Activated CD4-positive, alpha-beta T cell treated with anti-CD3 and anti-CD28 coated beads, Interleukin-2, amount 10 ng/mL, durations not matched to agents 7 days and 5 days (primary cell): ENCODE data around the gene LUZP4. TPM values are rescaled to one million over a fixed set of nuclear protein-coding genes. Genes with fewer than 3 reads are reported as not detected.

Experiments
- CTCF ChIA-PET: fragments of 350-600 bp; sonication (Branson Sonifier 250); formaldehyde crosslinking; loops from one replicate; lab custom pipeline; 2021; ENCODE audit warnings: antibody characterized with exemption; lab: Charles Lee
- POLR2A ChIA-PET: fragments of 350-600 bp; sonication (Branson Sonifier 250); formaldehyde crosslinking; loops from one replicate; lab custom pipeline; 2021; ENCODE audit warnings: antibody characterized with exemption; lab: Charles Lee
- DNase-seq: peaks from one replicate; pipeline ENCODE4 v3.0.0-alpha.2; 2020
- H3K27ac Mint-ChIP-seq: one replicate; pipeline ENCODE4 v1.8.0; 2021; ENCODE audit warnings: mild to moderate bottlenecking, moderate library complexity, mixed read lengths
- H3K27me3 Mint-ChIP-seq: one replicate; pipeline ENCODE4 v1.8.0; 2021; ENCODE audit warnings: mixed read lengths
- H3K36me3 Mint-ChIP-seq: one replicate; pipeline ENCODE4 v1.8.0; 2021; ENCODE audit warnings: low read depth, mixed read lengths
- H3K4me1 Mint-ChIP-seq: one replicate; pipeline ENCODE4 v1.8.0; 2021; ENCODE audit warnings: mixed read lengths
- H3K4me3 Mint-ChIP-seq: one replicate; pipeline ENCODE4 v1.8.0; 2021; ENCODE audit warnings: mild to moderate bottlenecking, moderate library complexity, mixed read lengths
- H3K9me3 Mint-ChIP-seq: one replicate; pipeline ENCODE4 v1.8.0; 2021; ENCODE audit warnings: mixed read lengths
- total RNA-seq, 2 experiments: library from RNA; stranded (reverse); gene quantifications; one replicate each; pipeline ENCODE4 v1.2.3, GENCODE V29; 2021

LUZP4 gene
- total RNA-seq = not detected

GRCh38 chrX:115289465-115289864, at the start of gene LUZP4:
LUZP4 (plus strand) TSS chrX:115289715; CDS start chrX:115289760, 45 bp downstream.
- CTCF ChIA-PET = no interaction called here
- no peak within 1 kb of the TSS for H3K4me3 Mint-ChIP-seq

GRCh38 chrX:115251458-115252233, 37.9 kb upstream of the LUZP4 start:
- Mint-ChIP-seq H3K36me3 (no peaks in the 10 kb centered on the region), H3K27ac (no peak overlapping the region), H3K27me3 (no peaks in the 10 kb centered on the region), H3K9me3 (no peaks in the 10 kb centered on the region), H3K4me3 (no peak overlapping the region), H3K4me1 (no peaks in the 10 kb centered on the region)
- DNase-seq = no peak
- ChIA-PET POLR2A (no interaction called here), CTCF (interaction anchor here (0.6 kb wide), 1 partner anchor 10 kb away, joined by 3 read pairs; no protein-coding TSS in a partner anchor)

More at GRCh38 chrX:115289465-115289864, at the start of gene LUZP4:
- Mint-ChIP-seq H3K27me3 (no peaks in the 10 kb centered on the region), H3K9me3 (no peaks in the 10 kb centered on the region), H3K36me3 (no peaks in the 10 kb centered on the region), H3K27ac (no peak within 1 kb of the TSS), H3K4me1 (no peaks in the 10 kb centered on the region)
- POLR2A ChIA-PET = no interaction called here
- no peak for DNase-seq

- DNase-seq = no peak
Measured at GRCh38 chrX:115255003-115255402, 34.5 kb upstream of the LUZP4 start.

GRCh38 chrX:115257711-115258110, 31.8 kb upstream of the LUZP4 start:
- H3K4me3 Mint-ChIP-seq = no peak overlapping the region
- H3K4me1 Mint-ChIP-seq = no peaks in the 10 kb centered on the region
- CTCF ChIA-PET = no interaction called here
- no peak for DNase-seq
- POLR2A ChIA-PET = no interaction called here
- H3K36me3 Mint-ChIP-seq = no peaks in the 10 kb centered on the region
- H3K9me3 Mint-ChIP-seq = no peaks in the 10 kb centered on the region
- H3K27me3 Mint-ChIP-seq = no peaks in the 10 kb centered on the region
- no peak overlapping the region for H3K27ac Mint-ChIP-seq

More at GRCh38 chrX:115255003-115255402, 34.5 kb upstream of the LUZP4 start:
- CTCF ChIA-PET = no interaction called here
- H3K27me3 Mint-ChIP-seq = no peaks in the 10 kb centered on the region
- H3K4me3 Mint-ChIP-seq = no peak overlapping the region
- POLR2A ChIA-PET = no interaction called here
- no peaks in the 10 kb centered on the region for H3K9me3 Mint-ChIP-seq
- H3K4me1 Mint-ChIP-seq = no peaks in the 10 kb centered on the region
- no peak overlapping the region for H3K27ac Mint-ChIP-seq
- no peaks in the 10 kb centered on the region for H3K36me3 Mint-ChIP-seq

GRCh38 chrX:115259238-115259875, 30.2 kb upstream of the LUZP4 start:
- ChIA-PET CTCF (no interaction called here), POLR2A (no interaction called here)
- H3K27ac Mint-ChIP-seq = no peak overlapping the region
- H3K27me3 Mint-ChIP-seq = no peaks in the 10 kb centered on the region
- H3K4me1 Mint-ChIP-seq = no peaks in the 10 kb centered on the region
- H3K4me3 Mint-ChIP-seq = no peak overlapping the region
- no peaks in the 10 kb centered on the region for H3K36me3 Mint-ChIP-seq
- no peaks in the 10 kb centered on the region for H3K9me3 Mint-ChIP-seq
- no peak for DNase-seq

GRCh38 chrX:115260330-115260729, 29.2 kb upstream of the LUZP4 start:
- H3K27me3 Mint-ChIP-seq = no peaks in the 10 kb centered on the region

GRCh38 chrX:115261148-115261547, 28.4 kb upstream of the LUZP4 start:
- CTCF ChIA-PET = no interaction called here
- no peaks in the 10 kb centered on the region for H3K36me3 Mint-ChIP-seq
- no peak for DNase-seq
- no peaks in the 10 kb centered on the region for H3K4me1 Mint-ChIP-seq
- H3K27ac Mint-ChIP-seq = no peak overlapping the region
- no peak overlapping the region for H3K4me3 Mint-ChIP-seq
- no peaks in the 10 kb centered on the region for H3K27me3 Mint-ChIP-seq
- POLR2A ChIA-PET = no interaction called here
- H3K9me3 Mint-ChIP-seq = no peaks in the 10 kb centered on the region

More at GRCh38 chrX:115260330-115260729, 29.2 kb upstream of the LUZP4 start:
- Mint-ChIP-seq H3K36me3 (no peaks in the 10 kb centered on the region), H3K9me3 (no peaks in the 10 kb centered on the region), H3K27ac (no peak overlapping the region), H3K4me1 (no peaks in the 10 kb centered on the region), H3K4me3 (no peak overlapping the region)
- ChIA-PET CTCF (no interaction called here), POLR2A (no interaction called here)
- no peak for DNase-seq

GRCh38 chrX:115264009-115264408, 25.5 kb upstream of the LUZP4 start:
- H3K36me3 Mint-ChIP-seq = no peaks in the 10 kb centered on the region
- H3K4me1 Mint-ChIP-seq = no peaks in the 10 kb centered on the region
- POLR2A ChIA-PET = no interaction called here
- no peaks in the 10 kb centered on the region for H3K9me3 Mint-ChIP-seq
- H3K27ac Mint-ChIP-seq = no peak overlapping the region
- H3K4me3 Mint-ChIP-seq = no peak overlapping the region
- CTCF ChIA-PET = no interaction called here
- H3K27me3 Mint-ChIP-seq = no peaks in the 10 kb centered on the region
- no peak for DNase-seq

- H3K27ac Mint-ChIP-seq = no peak overlapping the region
- no peaks in the 10 kb centered on the region for H3K9me3 Mint-ChIP-seq
- DNase-seq = no peak
- H3K36me3 Mint-ChIP-seq = no peaks in the 10 kb centered on the region
- no peaks in the 10 kb centered on the region for H3K4me1 Mint-ChIP-seq
- no peak overlapping the region for H3K4me3 Mint-ChIP-seq
- H3K27me3 Mint-ChIP-seq = no peaks in the 10 kb centered on the region
- ChIA-PET POLR2A (no interaction called here), CTCF (no interaction called here)
Measured at GRCh38 chrX:115266300-115266699, 23.2 kb upstream of the LUZP4 start.

GRCh38 chrX:115268421-115268820, 21.1 kb upstream of the LUZP4 start:
- Mint-ChIP-seq H3K36me3 (no peaks in the 10 kb centered on the region), H3K27ac (no peak overlapping the region), H3K4me1 (no peaks in the 10 kb centered on the region), H3K4me3 (no peak overlapping the region), H3K27me3 (no peaks in the 10 kb centered on the region), H3K9me3 (no peaks in the 10 kb centered on the region)
- ChIA-PET CTCF (interaction anchor here (0.6 kb wide), 1 partner anchor 593 kb away, joined by 3 read pairs; no protein-coding TSS in a partner anchor), POLR2A (no interaction called here)
- no peak for DNase-seq

- POLR2A ChIA-PET = no interaction called here
- H3K27ac Mint-ChIP-seq = no peak overlapping the region
- CTCF ChIA-PET = interaction anchor here (0.6 kb wide), 1 partner anchor 594 kb away, joined by 3 read pairs; no protein-coding TSS in a partner anchor
- no peaks in the 10 kb centered on the region for H3K4me1 Mint-ChIP-seq
- no peak for DNase-seq
- no peaks in the 10 kb centered on the region for H3K9me3 Mint-ChIP-seq
- no peak overlapping the region for H3K4me3 Mint-ChIP-seq
- no peaks in the 10 kb centered on the region for H3K36me3 Mint-ChIP-seq
- H3K27me3 Mint-ChIP-seq = no peaks in the 10 kb centered on the region
Measured at GRCh38 chrX:115269051-115269683, 20.3 kb upstream of the LUZP4 start.

GRCh38 chrX:115284877-115285276, 4.6 kb upstream of the LUZP4 start:
- no peak overlapping the region for H3K27ac Mint-ChIP-seq
- CTCF ChIA-PET = no interaction called here

GRCh38 chrX:115297189-115297588, 7.7 kb downstream of the LUZP4 start:
- Mint-ChIP-seq H3K27me3 (no peaks in the 10 kb centered on the region), H3K27ac (no peak overlapping the region), H3K9me3 (no peaks in the 10 kb centered on the region), H3K4me1 (no peaks in the 10 kb centered on the region), H3K4me3 (no peak overlapping the region), H3K36me3 (no peaks in the 10 kb centered on the region)
- no peak for DNase-seq
- CTCF ChIA-PET = no interaction called here
- POLR2A ChIA-PET = no interaction called here

More at GRCh38 chrX:115284877-115285276, 4.6 kb upstream of the LUZP4 start:
- H3K4me3 Mint-ChIP-seq = no peak overlapping the region
- no peaks in the 10 kb centered on the region for H3K9me3 Mint-ChIP-seq
- H3K4me1 Mint-ChIP-seq = no peaks in the 10 kb centered on the region
- POLR2A ChIA-PET = no interaction called here
- no peaks in the 10 kb centered on the region for H3K27me3 Mint-ChIP-seq
- no peak for DNase-seq
- H3K36me3 Mint-ChIP-seq = no peaks in the 10 kb centered on the region
